ENCODE results near the gene ZNF566.
"Not testable (repeated sequence)": the region's sequence is repeated elsewhere in the genome, so short reads cannot be mapped to it uniquely, and the experiment has no call there.

ZNF566 gene

DNA sequence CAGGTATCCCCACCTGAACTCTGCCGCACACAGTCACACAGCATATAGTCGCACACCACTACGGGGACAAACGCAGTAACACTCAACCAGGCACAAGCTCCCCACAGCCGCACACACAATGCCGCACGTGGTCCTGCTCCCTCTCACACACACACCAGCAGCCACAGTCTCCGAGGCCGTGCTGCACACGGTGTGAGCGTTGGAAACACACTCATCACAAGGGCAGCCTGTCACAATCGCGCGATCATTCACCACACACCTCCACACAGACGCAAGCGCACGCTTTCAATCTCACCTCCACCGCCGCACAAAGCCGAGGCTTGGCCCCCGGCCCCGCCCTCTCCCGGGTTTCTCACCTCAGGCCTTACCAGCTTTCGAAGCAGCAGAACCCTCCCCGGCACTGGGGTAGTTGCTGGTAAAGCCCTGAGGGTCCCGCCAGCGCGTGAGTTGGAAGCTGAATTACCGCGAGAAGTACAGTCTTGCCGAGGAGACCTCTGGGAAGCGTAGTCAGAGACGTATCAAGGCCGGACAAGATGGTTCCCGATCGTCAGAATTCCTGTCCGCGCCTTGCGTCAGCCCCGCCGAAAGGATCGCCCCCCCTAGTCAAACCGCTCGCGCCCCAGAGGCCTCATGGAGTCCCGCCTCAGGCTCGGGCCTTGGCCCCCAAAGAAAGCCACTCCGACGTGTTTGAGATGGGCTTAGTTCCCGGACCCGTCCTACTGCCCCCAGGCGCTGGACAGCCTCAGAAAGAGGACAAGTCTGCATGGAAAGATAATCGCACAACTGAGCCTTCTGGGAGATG, at the start of gene ZNF566:
Gene ZNF566, minus strand, starts transcription at position 444 of the 802 bp plus-strand sequence. CDS start 13,004 bp downstream, outside the sequence.
- DNase-seq (ENCODE audit: low spot score): peak; percentile 99

- DNase-seq (ENCODE audit: low spot score): peak; percentile 75
Measured at GRCh38 chr19:36528921-36529518, 39.7 kb upstream of the ZNF566 start.

GRCh38 chr19:36528194-36528920, 39.0 kb upstream of the ZNF566 start, which contains the start of gene ZNF260:
TSS of gene ZNF260 (minus strand) at chr19:36528271. CDS start at chr19:36515238, 13,033 bp downstream.
- DNase-seq (ENCODE audit: low spot score): peak; percentile 96

DNA sequence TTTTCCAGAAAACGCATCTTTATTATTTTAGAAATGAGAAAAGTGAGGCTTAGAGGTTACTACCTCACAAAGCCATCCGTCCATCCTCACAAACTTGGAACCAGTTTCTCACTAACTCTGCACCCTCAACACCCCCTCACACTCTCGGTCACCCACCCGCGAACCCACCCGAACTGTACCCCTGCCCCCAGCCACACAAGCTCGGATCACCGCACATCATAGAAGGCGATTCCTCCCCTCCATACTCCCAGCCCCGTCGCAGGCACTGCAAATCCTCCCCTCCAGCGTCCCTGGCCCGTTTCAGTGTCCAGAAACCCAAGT, 38.5 kb upstream of the ZNF566 start:
- DNase-seq (ENCODE audit: low spot score): no peak

- no peak for DNase-seq (ENCODE audit: low spot score)
Measured at GRCh38 chr19:36527341-36527740, 38.0 kb upstream of the ZNF566 start.

DNA sequence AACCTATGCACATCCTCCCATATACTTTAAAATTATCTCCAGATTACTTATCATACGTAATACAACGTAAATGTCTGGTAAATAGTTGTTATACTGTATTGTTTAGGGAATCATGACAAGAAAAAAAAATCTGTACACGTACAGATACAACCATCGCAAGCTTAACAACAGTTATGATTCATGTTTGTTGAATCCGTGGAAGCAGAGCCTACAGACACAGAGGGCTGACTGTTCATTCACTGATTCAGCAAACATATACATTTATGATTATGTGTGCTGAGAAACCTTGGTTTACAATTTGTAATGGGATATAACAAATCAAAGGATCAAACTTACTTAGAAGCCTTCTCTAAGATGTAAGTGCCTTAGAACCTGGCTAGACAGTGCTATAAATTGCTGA, 37.2 kb upstream of the ZNF566 start:
- no peak for DNase-seq (ENCODE audit: low spot score)

GRCh38 chr19:36524617-36525016, 35.3 kb upstream of the ZNF566 start:
- no peak for DNase-seq (ENCODE audit: low spot score)

DNA sequence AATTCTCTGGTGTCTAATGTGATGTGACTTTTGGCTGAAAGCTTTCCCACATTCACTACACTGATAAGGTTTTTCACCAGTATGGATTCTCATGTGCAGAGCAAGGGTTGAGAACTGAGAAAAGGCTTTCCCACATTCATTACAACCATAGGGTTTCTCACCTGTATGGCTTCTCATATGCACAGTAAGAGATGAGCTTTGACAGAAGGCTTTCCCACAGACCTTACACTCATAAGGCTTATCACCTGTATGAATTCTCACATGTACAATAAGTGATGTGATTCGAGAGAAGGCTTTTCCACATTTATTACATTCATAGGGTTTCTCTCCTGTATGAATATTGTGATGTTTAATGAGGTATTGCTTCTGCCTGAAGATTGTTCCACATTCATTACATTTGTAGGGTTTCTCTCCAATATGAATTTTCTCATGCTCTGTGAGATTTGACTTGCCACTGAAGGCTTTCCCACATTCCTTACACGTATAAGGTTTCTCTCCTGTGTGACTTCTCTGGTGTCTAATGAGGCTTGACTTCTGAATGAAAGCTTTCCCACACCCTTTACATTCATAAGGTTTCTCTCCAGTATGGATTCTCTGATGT, 24.8 kb upstream of the ZNF566 start:
- no peak for DNase-seq (ENCODE audit: low spot score)

GRCh38 chr19:36508325-36508724, 19.0 kb upstream of the ZNF566 start:
- DNase-seq (ENCODE audit: low spot score): no peak

DNA sequence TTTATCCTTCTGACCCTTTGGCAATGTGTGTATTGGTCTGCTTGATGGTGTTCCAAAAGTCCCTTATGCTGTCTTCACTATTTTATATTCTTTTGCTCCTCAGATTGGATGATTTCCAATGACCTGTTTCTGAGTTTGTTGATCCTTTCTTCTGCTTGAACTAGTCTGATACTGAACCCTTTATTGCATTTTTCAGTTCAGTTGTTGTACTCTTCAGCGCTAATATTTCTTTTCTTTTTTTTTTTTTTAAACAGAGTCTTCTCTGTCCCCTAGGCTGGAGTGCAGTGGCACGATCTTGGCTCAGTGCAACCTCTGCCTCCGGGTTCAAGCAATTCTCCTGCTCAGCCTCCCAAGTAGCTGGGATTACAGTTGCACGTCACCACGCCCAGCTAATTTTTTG, 12.6 kb upstream of the ZNF566 start:
- DNase-seq (ENCODE audit: low spot score): no peak

- DNase-seq (ENCODE audit: low spot score): no peak
Measured at GRCh38 chr19:36497001-36497400, 7.6 kb upstream of the ZNF566 start.

- DNase-seq (ENCODE audit: low spot score): peak; percentile 44
Measured at GRCh38 chr19:36492689-36493453, 3.5 kb upstream of the ZNF566 start.

DNA sequence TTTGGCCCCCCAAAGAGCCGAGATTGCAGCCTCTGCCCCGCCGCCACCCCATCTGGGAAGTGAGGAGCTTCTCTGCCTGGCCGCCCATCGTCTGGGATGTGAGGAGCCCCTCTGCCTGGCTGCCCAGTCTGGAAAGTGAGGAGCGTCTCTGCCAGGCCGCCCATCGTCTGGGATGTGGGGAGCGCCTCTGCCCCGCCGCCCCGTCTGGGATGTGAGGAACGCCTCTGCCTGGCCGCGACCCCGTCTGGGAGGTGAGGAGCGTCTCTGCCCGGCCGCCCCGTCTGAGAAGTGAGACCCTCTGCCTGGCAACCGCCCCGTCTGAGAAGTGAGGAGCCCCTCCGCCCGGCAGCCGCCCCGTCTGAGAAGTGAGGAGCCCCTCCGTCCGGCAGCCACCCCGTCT, 1.5 kb upstream of the ZNF566 start:
- not testable (repeated sequence) for DNase-seq (ENCODE audit: low spot score)

- DNase-seq (ENCODE audit: low spot score): peak; percentile 95
Measured at GRCh38 chr19:36489920-36490415, 607 bp upstream of the ZNF566 start.

DNA sequence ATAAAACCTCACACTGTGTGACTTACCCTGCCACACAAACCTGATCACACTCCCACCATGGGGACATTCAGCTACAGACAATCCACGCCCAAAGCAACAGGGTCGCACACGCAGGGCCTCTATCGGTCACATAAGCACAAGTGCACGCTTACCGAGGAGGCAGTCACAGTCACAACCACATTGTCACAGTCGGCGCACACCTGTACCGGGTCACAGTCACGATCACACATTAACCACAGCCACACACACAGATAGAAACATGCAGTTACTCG, 579 bp downstream of the ZNF566 start:
- peak; percentile 70 for DNase-seq (ENCODE audit: low spot score)

DNA sequence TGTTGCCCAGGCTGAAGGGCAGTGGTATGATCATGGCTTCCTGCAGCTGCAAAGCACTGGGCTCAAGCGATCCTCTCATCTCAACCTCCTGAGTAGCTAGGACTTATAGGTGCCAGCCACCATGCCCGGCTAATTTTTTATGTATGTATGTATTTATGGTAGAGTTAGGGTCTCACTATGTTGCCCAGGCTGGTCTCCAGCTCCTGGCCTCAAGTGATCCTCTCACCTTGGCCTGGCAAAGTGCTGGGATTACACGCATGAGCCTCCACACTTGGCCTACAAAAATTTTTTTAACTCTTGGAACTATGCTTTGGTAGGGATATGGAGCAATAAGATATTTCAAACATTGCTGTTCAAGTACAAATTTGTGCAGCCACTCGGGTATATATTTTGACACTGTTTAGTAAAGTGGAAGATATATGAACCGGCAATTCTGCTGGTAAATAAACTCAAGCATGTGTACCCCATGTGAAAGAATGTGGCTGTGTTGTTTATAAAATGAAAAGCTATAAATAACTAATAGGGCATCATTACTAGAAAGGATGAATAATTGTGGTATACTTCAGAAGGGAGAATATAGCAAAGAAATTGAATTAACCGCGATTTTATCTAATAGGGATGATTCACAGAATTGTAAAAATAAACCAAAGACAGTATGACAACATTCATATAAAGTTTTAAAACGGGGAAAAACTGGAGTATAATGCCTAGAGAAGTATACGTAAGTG, 1.1 kb downstream of the ZNF566 start:
- DNase-seq (ENCODE audit: low spot score): peak; percentile 26

DNA sequence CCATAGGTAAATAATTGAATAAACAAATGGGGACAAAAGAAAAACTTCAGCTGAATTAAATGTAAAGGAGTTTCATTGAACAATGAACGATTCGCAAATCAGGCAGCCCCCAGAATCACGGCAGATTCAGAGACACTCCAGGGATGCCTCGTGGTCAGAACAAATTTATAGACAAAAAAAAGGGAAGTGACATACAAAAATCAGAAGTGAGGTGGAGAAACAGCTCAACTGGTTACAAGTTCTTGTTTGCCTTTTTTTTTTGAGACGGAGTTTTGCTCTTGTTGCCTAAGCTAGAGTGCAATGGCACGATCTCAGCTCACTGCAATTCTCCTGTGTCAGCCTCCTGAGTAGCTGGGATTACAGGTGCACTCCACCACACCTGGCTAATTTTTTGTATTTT, 5.7 kb downstream of the ZNF566 start:
- no peak for DNase-seq (ENCODE audit: low spot score)

GRCh38 chr19:36482876-36483275, 6.5 kb downstream of the ZNF566 start:
- DNase-seq (ENCODE audit: low spot score): no peak

DNA sequence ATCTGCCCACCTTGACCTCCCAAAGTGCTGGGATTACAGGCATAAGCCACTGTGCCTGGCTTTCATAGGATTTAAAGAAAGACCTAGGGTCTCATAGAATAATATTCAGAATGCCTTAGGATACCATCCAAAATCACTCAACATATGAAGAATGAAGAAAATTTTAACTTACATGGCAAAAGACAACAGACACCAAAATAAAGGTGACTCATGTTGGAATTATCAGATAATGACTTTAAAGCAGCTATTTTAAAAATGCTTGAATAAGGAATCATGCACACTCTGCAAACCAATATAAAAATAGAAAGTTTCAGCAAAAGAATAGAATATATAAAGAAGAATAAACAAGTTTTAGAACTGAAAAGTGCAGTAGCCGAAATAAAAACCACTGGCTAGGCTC, 29.3 kb downstream of the ZNF566 start:
- DNase-seq (ENCODE audit: low spot score): no peak

DNA sequence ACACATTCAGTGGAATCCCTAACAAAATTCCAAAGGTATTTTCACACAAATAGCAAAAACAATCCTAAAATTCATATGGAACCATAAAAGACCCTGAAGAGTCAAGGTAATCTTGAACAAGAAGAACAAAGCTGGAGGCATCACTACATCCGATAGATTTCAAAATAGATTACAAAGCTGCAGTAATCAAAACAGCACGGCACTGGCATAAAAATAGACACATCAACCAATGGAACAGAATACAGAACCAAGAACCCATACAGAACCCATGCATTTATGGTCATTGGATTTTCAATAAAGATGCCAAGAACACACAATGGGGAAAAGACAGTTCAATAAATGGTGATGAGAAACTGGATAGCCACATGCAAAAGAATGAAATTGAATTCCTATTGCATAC, 32.5 kb downstream of the ZNF566 start:
- DNase-seq (ENCODE audit: low spot score): no peak

DNA sequence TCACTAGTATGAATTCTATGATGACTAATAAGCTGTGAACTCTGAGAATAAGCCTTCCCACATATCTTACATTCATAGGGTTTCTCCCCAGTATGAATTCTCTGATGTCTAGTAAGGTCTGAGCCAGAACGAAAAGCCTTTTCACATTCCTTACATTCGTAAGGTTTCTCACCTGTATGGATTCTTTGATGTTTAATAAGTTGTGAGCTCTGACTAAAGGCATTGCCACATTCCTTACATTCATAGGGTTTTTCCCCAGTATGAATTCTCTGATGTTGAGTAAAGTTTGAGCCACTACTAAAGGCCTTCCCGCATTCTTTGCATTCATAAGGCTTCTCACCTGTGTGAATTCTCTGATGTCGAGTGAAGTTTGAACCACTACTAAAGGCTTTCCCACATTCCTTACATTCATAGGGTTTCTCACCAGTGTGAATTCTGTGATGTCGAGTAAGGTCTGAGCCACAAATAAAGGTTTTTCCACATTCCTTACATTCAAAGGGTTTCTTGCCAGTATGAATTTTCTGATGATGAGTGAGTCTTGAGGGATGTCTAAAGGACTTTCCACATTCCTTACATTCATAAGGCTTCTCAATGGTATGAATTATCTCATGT, 40.2 kb downstream of the ZNF566 start:
- DNase-seq (ENCODE audit: low spot score): no peak
